HepG2 (cell line): ENCODE measurements around the gene PLPPR2.
"Not testable (repeated sequence)": the region's sequence is repeated elsewhere in the genome, so short reads cannot be mapped to it uniquely, and the experiment has no call there.

Experiments
- GATAD2A ChIP-seq: IDR thresholded peaks from 2 replicates; pipeline ENCODE4 v1.6.1; 2016
- JUNB ChIP-seq: sonication (generic); formaldehyde crosslinking; IDR thresholded peaks from 2 replicates; pipeline ENCODE4 v1.8.0; 2022; ENCODE audit warnings: missing genetic modification reagents, mild to moderate bottlenecking, borderline replicate concordance
- KDM6A ChIP-seq: IDR thresholded peaks from 2 replicates; pipeline ENCODE4 v1.6.1; 2016; ENCODE audit warnings: low read depth
- PHB2 ChIP-seq: fragments of 450-650 bp; IDR thresholded peaks from 2 replicates; pipeline ENCODE4 v1.6.1; 2018; ENCODE audit not compliant: partially characterized antibody
- ZNF709 ChIP-seq: sonication (generic); formaldehyde crosslinking; IDR thresholded peaks from 2 replicates; pipeline ENCODE4 v1.5.0; 2020; ENCODE audit warnings: mild to moderate bottlenecking, missing genetic modification reagents
- ZNF75D ChIP-seq: sonication (generic); formaldehyde crosslinking; IDR thresholded peaks from 2 replicates; pipeline ENCODE4 v1.8.1; 2023; ENCODE audit warnings: missing genetic modification reagents, mild to moderate bottlenecking, borderline replicate concordance
- TF ChIP-seq, protein P1 (sequence below): sonication (generic); formaldehyde crosslinking; IDR thresholded peaks from 2 replicates; pipeline ENCODE4 v1.4.0; 2020; ENCODE audit warnings: missing genetic modification reagents
- TF ChIP-seq, protein P2 (sequence below): sonication (generic); formaldehyde crosslinking; IDR thresholded peaks from 2 replicates; pipeline ENCODE4 v1.4.0; 2020; ENCODE audit warnings: missing genetic modification reagents
- TF ChIP-seq, protein P3 (sequence below): sonication (generic); formaldehyde crosslinking; IDR thresholded peaks from 2 replicates; pipeline ENCODE4 v1.5.0; 2020; ENCODE audit warnings: mild to moderate bottlenecking, missing genetic modification reagents, moderate library complexity
- TF ChIP-seq, protein P4 (sequence below): sonication (generic); formaldehyde crosslinking; IDR thresholded peaks from 2 replicates; pipeline ENCODE4 v1.5.1; 2020; ENCODE audit warnings: missing genetic modification reagents, mild to moderate bottlenecking, borderline replicate concordance

DNA sequence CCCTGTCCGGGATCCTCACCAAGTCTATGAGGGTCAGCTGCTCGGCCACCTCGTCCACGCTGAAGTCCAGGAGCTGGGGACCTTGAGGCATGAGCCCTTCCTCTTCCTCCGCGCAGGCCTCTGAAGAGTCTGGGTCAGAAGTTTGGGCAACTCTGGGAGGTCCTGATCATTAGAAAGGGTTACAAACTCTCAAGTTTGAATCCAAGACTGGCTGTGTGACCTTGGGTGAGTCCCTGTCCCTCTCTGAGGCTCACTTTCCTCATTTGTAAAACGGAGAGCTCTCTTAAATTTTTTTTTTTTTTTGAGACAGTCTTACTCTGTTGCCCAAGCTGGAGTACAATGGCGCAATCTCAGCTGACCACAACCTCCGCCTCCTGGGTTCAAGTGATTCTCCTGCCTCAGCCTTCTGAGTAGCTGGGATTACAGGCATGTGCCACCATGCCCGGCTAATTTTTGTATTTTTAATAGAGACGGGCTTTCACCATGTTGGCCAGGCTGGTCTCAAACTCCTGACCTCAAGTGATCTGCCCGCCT lies 51.5 kb downstream of the PLPPR2 start:
- not testable (repeated sequence) for TF ChIP-seq ZNF709 (CRISPR knock-in tag); JUNB; GATAD2A (CRISPR knock-in tag); PHB2; ZNF75D (CRISPR knock-in tag); KDM6A (CRISPR knock-in tag)
- TF ChIP-seq, protein P1, sequence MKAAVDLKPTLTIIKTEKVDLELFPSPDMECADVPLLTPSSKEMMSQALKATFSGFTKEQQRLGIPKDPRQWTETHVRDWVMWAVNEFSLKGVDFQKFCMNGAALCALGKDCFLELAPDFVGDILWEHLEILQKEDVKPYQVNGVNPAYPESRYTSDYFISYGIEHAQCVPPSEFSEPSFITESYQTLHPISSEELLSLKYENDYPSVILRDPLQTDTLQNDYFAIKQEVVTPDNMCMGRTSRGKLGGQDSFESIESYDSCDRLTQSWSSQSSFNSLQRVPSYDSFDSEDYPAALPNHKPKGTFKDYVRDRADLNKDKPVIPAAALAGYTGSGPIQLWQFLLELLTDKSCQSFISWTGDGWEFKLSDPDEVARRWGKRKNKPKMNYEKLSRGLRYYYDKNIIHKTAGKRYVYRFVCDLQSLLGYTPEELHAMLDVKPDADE (CRISPR knock-in tag) = not testable (repeated sequence)
- TF ChIP-seq, protein P2, sequence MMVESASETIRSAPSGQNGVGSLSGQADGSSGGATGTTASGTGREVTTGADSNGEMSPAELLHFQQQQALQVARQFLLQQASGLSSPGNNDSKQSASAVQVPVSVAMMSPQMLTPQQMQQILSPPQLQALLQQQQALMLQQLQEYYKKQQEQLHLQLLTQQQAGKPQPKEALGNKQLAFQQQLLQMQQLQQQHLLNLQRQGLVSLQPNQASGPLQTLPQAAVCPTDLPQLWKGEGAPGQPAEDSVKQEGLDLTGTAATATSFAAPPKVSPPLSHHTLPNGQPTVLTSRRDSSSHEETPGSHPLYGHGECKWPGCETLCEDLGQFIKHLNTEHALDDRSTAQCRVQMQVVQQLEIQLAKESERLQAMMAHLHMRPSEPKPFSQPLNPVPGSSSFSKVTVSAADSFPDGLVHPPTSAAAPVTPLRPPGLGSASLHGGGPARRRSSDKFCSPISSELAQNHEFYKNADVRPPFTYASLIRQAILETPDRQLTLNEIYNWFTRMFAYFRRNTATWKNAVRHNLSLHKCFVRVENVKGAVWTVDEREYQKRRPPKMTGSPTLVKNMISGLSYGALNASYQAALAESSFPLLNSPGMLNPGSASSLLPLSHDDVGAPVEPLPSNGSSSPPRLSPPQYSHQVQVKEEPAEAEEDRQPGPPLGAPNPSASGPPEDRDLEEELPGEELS (CRISPR knock-in tag) = not testable (repeated sequence)
- TF ChIP-seq, protein P3, sequence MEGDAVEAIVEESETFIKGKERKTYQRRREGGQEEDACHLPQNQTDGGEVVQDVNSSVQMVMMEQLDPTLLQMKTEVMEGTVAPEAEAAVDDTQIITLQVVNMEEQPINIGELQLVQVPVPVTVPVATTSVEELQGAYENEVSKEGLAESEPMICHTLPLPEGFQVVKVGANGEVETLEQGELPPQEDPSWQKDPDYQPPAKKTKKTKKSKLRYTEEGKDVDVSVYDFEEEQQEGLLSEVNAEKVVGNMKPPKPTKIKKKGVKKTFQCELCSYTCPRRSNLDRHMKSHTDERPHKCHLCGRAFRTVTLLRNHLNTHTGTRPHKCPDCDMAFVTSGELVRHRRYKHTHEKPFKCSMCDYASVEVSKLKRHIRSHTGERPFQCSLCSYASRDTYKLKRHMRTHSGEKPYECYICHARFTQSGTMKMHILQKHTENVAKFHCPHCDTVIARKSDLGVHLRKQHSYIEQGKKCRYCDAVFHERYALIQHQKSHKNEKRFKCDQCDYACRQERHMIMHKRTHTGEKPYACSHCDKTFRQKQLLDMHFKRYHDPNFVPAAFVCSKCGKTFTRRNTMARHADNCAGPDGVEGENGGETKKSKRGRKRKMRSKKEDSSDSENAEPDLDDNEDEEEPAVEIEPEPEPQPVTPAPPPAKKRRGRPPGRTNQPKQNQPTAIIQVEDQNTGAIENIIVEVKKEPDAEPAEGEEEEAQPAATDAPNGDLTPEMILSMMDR (CRISPR knock-in tag) = not testable (repeated sequence)
- TF ChIP-seq, protein P4, sequence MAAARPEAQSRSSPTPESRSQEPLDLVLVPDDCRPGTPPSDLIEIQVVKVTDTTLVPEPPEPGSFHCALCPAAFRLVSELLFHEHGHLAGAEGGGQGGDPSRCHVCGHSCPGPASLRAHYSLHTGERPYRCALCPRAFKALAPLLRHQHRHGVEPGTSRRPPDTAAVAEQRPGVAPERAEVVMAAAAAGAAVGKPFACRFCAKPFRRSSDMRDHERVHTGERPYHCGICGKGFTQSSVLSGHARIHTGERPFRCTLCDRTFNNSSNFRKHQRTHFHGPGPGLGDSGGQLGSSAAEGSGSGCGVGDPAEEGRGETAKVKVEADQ (CRISPR knock-in tag) = not testable (repeated sequence)
